Body of pancreas (tissue), 4 donors: ENCODE data around the gene RPS19BP1.
A peak's percentile ranks its signal among the peaks of the same experiment; 100 is the strongest.

Experiments used
- CTCF ChIP-seq, 7 experiments: fragments of 450-650 bp in 4 of 7; fragments of 200-600 bp in 3 of 7; sonication (generic) in 3 of 7; IDR thresholded peaks; one replicate each; pipeline ENCODE4 v1.5.1; 2016 to 2019; ENCODE audit warnings: antibody characterized with exemption in 7 of 7
- POLR2A ChIP-seq, 3 donors: fragments of 450-650 bp; IDR thresholded peaks; one replicate each; pipeline ENCODE4 v1.6.1; 2016; ENCODE audit warnings: antibody characterized with exemption in 3 of 3, mild to moderate bottlenecking in 2 of 3

- TF ChIP-seq CTCF (IDR thresholded peaks at IDR 0.05): no peak
- peak in 1 of 3 donors; percentile 10 for TF ChIP-seq POLR2A (IDR thresholded peaks at IDR 0.05)
Observed at GRCh38 chr22:39524753-39525657, 7.5 kb downstream of the RPS19BP1 start.
